ENCODE measurements around the gene H19. TPM values are rescaled to one million over a fixed set of nuclear protein-coding genes. Genes with fewer than 3 reads are reported as not detected.

The H19 gene
- total RNA-seq, 1 donor from 2014 or later = not detected

Other genes with a start within 250 kb of the H19 start
- gene IFITM10, start 247.2 kb downstream of the H19 start, total RNA-seq (ENCODE audit: unreplicated experiment) = 0.64 TPM
- gene CTSD, start 233.9 kb downstream of the H19 start, total RNA-seq (ENCODE audit: unreplicated experiment) = 224 TPM
- gene SYT8, start 162.9 kb downstream of the H19 start, total RNA-seq (ENCODE audit: unreplicated experiment) = not detected
- gene TNNI2, start 158.9 kb downstream of the H19 start, total RNA-seq (ENCODE audit: unreplicated experiment) = not detected
- not detected for gene LSP1, start 144.8 kb downstream of the H19 start, total RNA-seq (ENCODE audit: unreplicated experiment)
- not detected for gene PRR33, start 105.9 kb downstream of the H19 start, total RNA-seq (ENCODE audit: unreplicated experiment)
- not detected for gene TNNT3, start 78.1 kb downstream of the H19 start, total RNA-seq (ENCODE audit: unreplicated experiment)
- 29.2 TPM for gene MRPL23, start 50.5 kb downstream of the H19 start, total RNA-seq (ENCODE audit: unreplicated experiment)
- gene IGF2, start 141.5 kb upstream of the H19 start, total RNA-seq (ENCODE audit: unreplicated experiment) = 2.1 TPM
- gene INS, start 163.4 kb upstream of the H19 start, total RNA-seq (ENCODE audit: unreplicated experiment) = not detected
- not detected for gene TH, start 174.0 kb upstream of the H19 start, total RNA-seq (ENCODE audit: unreplicated experiment)